HUES6 (cell line): ENCODE data around the gene FBXW8.

Experiments
- H3K27ac ChIP-seq: 2 replicates; pipeline ENCODE4 v1.7.0; 2013; ENCODE audit warnings: low read depth, mild to moderate bottlenecking, low read length, inconsistent platforms
- H3K27me3 ChIP-seq: 2 replicates; pipeline ENCODE4 v1.6.1; 2013; ENCODE audit warnings: low read length; ENCODE audit not compliant: control insufficient read depth, insufficient read depth
- H3K36me3 ChIP-seq: 2 replicates; pipeline ENCODE4 v1.6.1; 2013; ENCODE audit warnings: low read length; ENCODE audit not compliant: control insufficient read depth, insufficient read depth
- H3K4me1 ChIP-seq: 2 replicates; pipeline ENCODE4 v1.6.1; 2013; ENCODE audit warnings: low read length; ENCODE audit not compliant: control insufficient read depth, insufficient read depth
- H3K4me3 ChIP-seq: 2 replicates; pipeline ENCODE4 v1.5.1; 2013; ENCODE audit warnings: low read depth, low read length
- H3K9ac ChIP-seq: one replicate; pipeline ENCODE4 v1.6.1; 2013; ENCODE audit warnings: mild to moderate bottlenecking, low read length
- H3K9me3 ChIP-seq: 2 replicates; pipeline ENCODE4 v1.6.1; 2013; ENCODE audit warnings: low read depth, low read length; ENCODE audit not compliant: control insufficient read depth, insufficient read depth

FBXW8 gene

DNA sequence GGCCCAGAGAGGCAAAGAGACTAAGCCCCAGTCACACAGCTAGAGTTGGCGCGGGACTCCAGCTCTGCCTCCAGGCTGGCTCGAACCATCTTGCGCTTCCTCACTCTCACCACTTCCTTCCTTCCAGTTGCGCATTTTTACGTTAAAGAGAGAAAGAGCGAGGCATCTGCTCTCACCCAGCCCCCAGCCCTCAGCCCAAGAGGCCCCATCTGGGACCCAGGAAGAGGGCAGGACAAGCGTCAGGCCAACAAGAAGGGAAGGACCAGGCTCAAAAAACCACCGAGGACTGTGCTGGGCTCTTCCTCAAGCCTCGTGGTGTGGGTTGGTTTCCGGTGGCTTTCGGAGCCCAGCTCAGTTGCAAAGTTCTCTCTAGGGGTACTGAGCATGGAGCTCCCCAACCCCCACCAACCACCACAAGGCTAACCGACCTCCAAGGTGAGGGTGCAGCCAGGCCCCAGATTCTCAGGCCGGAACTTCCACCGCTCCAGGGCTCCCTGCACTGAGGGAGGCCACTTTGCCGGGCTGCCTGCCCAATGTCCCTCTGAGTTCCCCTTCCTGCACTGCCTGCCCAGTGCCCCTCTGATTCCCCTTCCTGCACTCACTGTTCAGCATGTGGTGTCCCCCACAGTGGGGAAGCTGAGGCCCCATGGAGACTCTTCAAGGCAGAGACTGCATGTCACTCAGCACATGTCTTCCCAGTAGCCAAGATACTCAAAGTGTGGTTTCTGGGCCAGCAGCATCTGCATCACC, 152.6 kb downstream of the FBXW8 start:
- Histone ChIP-seq H3K9ac (no peak overlapping the region), H3K27ac (no peak overlapping the region), H3K4me3 (no peak overlapping the region)

DNA sequence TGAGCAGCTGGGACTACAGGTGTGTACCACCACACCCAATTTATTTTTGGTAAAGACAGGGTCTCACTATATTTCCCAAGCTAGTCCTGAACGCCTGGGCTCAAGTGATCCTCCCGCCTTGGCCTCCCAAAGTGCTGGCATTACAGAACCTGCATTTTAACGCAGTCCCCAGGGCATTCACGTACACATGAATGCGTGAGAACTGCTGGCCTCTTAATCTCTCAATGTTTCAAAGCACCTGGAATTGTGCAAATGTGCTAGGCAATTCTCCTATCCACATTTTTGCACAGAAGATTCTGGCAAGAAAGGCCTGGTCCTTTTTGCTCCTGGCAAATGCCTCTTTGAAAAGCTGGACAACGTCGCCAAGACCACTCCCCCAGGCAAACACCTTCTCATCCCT, 153.3 kb downstream of the FBXW8 start:
- H3K4me1 ChIP-seq = peaks cover 22% of the 10 kb centered on the region
- no peaks in the 10 kb centered on the region for H3K36me3 ChIP-seq
- H3K9me3 ChIP-seq = no peaks in the 10 kb centered on the region
- H3K27me3 ChIP-seq = no peaks in the 10 kb centered on the region; the same call in 1 of the 2 replicates
- H3K27ac ChIP-seq = no peak overlapping the region
- H3K4me3 ChIP-seq = no peak overlapping the region
- H3K9ac ChIP-seq = no peak overlapping the region

More for the DNA sequence above, 152.6 kb downstream of the FBXW8 start:
- Histone ChIP-seq H3K36me3 (no peaks in the 10 kb centered on the region), H3K4me1 (peaks cover 22% of the 10 kb centered on the region), H3K27me3 (no peaks in the 10 kb centered on the region; the same call in 1 of the 2 replicates), H3K9me3 (no peaks in the 10 kb centered on the region)

DNA sequence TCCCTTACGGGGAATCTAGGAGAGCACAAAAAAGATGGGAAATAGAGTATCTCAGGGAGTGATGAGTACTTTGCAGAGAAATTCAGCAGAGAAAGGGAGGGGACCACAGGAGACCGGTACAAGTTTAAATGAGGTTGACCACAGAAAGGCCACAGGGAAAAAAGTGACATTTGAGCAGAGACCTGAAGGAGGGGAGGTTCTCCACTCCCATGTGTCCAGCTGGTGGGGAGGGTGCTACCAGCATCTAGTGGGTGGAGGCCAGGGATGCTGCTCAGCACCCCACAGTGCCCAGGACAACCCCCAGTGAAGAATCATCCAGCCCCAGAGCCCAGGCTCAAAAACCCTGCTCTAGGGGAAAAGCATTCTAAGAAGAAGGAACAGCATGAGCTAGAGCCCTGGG, 153.8 kb downstream of the FBXW8 start:
- no peak overlapping the region for H3K4me3 ChIP-seq
- no peak overlapping the region for H3K27ac ChIP-seq
- H3K9ac ChIP-seq = no peak overlapping the region
- H3K9me3 ChIP-seq = no peaks in the 10 kb centered on the region
- H3K4me1 ChIP-seq = peaks cover 22% of the 10 kb centered on the region
- no peaks in the 10 kb centered on the region for H3K36me3 ChIP-seq
- no peaks in the 10 kb centered on the region; the same call in 1 of the 2 replicates for H3K27me3 ChIP-seq

DNA sequence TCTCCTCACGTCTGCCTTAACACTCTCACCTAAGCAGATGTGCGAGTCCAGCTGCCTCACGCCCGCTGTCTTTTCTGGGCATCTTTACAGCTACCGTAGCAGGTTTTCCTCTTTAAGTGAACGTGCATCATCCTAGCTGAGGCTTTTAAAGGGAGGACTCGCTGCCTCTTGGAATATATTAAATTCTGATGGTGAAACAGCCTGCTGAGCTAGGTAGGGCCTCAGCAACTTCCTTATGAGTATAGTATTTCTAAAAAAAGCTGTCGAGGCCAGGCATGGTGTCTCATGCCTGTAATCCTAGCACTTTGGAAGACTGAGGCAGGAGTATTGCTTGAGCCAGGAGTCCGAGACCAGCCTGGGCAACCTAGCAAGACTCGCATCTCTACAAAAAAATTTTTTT, 156.3 kb downstream of the FBXW8 start:
- no peaks in the 10 kb centered on the region for H3K9me3 ChIP-seq
- peaks cover 18% of the 10 kb centered on the region for H3K4me1 ChIP-seq
- H3K9ac ChIP-seq = no peak overlapping the region
- no peak overlapping the region for H3K4me3 ChIP-seq
- H3K36me3 ChIP-seq = no peaks in the 10 kb centered on the region
- no peaks in the 10 kb centered on the region for H3K27me3 ChIP-seq
- H3K27ac ChIP-seq = no peak overlapping the region

DNA sequence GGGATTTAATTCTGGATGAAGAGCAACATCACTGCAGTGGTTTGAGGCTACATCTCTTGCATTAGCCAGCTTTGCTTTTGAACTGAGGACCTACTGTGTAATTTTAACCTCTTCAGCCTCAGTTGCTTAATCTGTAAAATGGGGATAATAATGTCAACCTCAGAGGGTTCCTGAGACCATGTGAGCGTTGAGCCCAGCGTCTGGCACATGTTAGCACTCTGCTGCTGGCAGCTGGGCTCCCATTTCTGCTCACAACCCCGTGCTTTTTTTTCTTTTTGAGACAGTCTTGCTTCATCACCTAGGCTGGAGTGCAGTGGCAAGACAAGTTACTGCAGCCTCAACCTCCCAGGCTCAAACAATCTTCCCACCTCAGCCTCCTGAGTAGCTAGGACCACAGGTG, 156.9 kb downstream of the FBXW8 start:
- H3K27me3 ChIP-seq = no peaks in the 10 kb centered on the region
- no peak overlapping the region for H3K9ac ChIP-seq
- no peak overlapping the region for H3K4me3 ChIP-seq
- H3K4me1 ChIP-seq = peaks cover 15% of the 10 kb centered on the region
- no peak overlapping the region for H3K27ac ChIP-seq
- H3K9me3 ChIP-seq = no peaks in the 10 kb centered on the region
- H3K36me3 ChIP-seq = no peaks in the 10 kb centered on the region

DNA sequence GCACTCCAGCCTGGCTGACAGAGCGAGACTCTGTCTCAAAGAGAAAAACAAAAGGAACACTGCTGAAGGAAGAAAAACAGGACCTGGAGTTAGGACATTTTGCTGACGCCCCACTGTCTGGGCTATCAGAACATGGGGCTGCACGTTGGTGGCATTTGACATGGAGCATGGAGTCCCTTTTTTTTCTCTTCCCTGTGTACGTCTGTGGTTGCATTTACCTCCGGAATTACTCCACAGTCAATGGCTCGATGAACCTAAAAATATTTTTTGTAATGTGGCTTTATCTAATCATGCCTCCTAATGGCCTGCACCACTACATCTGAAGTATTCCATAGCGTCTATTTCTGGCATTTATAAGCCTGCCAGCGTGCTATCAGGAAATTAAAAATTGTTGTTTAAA, 157.7 kb downstream of the FBXW8 start:
- Histone ChIP-seq H3K27ac (no peak overlapping the region), H3K36me3 (no peaks in the 10 kb centered on the region), H3K9me3 (no peaks in the 10 kb centered on the region), H3K4me3 (no peak overlapping the region), H3K27me3 (no peaks in the 10 kb centered on the region), H3K9ac (no peak overlapping the region), H3K4me1 (peaks cover 7% of the 10 kb centered on the region)

DNA sequence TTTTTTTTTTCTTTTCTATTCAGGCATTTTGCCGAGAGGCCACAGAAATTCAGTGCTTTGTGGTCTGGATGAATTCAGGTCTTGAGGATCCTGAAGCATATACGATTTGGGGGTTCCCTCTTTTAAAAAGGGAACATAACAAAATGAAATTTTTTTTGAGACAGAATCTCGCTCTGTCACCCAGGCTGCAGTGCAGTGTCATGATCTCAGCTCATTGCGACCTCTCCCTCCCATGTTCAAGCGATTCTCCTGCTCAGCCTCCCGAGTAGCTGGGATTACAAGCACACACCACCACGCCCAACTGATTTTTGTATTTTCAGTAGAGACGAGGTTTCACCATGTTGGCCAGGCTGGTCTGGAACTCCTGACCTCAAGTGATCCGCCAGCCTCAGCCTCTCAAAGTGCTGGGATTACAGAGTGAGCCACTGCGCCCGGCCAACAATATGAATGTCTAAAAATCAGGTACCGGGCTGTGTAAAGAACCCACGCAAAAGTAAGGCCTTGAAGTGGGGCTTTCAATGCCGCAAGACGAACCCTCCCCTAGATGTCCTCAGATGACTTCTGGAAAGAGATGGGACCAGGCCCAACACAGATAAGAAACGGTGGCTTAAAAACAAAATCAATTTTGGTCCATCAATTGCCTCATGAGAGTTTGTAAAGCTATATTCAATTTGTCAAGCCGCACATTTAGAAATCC, 158.5 kb downstream of the FBXW8 start:
- Histone ChIP-seq H3K27me3 (no peaks in the 10 kb centered on the region), H3K4me1 (peaks cover 5% of the 10 kb centered on the region; the same call in 1 of the 2 replicates), H3K9ac (no peak overlapping the region), H3K4me3 (no peak overlapping the region), H3K27ac (no peak overlapping the region), H3K36me3 (no peaks in the 10 kb centered on the region), H3K9me3 (no peaks in the 10 kb centered on the region)

DNA sequence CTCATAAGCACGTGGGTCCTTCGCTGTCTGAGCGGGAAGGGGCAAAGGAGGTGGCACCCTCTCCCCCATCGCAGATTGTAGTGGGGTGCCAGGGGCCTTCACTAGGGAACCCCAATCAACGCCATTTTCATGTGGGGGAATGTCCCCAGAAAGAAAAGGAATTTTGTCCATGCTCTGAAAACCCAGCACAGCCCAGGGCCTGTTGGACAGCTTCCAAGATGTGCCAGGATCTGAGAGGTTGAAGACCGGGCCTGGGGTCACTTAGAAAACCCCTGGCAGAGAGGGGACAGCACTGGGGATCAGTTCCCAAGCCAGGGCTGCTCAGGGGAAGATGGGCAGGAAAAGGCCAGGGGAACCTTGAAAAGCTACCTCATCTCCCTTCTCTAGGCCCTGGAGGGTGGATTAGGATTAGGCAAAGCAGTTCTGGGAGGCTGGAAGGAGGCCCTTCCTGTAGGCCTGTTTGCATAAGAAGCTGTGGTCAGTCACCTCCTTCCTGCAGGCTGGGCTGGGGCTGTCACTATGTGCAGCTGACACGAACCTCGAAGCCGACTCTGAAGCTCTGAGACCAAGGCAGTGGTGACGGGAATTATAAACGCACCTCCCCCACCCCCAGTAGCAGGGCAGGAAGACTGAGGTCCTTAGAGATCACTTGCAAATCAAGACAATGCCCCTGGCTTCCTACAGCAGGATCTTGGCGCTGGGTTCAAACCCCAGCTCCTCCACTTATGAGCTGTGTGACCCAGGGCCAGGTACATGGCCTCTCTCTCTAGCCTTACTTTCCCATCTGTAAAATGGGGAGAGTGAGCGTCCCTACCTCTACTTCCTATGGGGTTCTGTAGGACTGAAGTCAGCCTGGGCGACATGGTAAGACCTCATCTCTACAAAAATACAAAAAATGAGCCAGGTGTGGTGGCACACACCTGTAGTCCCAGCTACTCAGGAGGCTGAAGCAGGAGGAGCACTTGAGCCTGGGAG, 159.5 kb downstream of the FBXW8 start:
- Histone ChIP-seq H3K9me3 (no peaks in the 10 kb centered on the region), H3K36me3 (no peaks in the 10 kb centered on the region), H3K9ac (no peak overlapping the region), H3K27ac (no peak overlapping the region), H3K4me1 (peaks cover 5% of the 10 kb centered on the region; the same call in 1 of the 2 replicates), H3K27me3 (no peaks in the 10 kb centered on the region), H3K4me3 (no peak overlapping the region)

DNA sequence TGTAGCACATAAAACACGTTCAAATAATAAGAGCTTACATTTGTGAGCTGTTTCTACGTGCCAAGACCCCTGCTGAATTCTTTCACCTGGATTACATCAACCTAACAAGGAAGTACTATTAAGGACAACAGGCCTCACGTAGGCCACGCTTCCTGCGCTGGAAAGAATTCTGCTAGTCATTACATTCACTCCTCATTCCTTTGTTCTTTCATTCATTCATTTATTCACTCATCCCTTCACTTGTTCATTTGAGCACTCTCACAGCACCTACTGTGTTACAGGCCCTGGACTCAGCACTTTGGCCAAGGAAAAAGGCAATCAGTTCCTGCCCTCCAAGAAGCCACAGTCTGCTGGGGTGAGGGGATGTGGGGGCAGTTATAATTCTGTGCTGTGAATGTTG, 160.3 kb downstream of the FBXW8 start:
- Histone ChIP-seq H3K27ac (no peak overlapping the region), H3K4me1 (peaks cover 5% of the 10 kb centered on the region; the same call in 1 of the 2 replicates), H3K9ac (no peak overlapping the region), H3K27me3 (no peaks in the 10 kb centered on the region), H3K9me3 (no peaks in the 10 kb centered on the region), H3K4me3 (no peak overlapping the region), H3K36me3 (no peaks in the 10 kb centered on the region)

DNA sequence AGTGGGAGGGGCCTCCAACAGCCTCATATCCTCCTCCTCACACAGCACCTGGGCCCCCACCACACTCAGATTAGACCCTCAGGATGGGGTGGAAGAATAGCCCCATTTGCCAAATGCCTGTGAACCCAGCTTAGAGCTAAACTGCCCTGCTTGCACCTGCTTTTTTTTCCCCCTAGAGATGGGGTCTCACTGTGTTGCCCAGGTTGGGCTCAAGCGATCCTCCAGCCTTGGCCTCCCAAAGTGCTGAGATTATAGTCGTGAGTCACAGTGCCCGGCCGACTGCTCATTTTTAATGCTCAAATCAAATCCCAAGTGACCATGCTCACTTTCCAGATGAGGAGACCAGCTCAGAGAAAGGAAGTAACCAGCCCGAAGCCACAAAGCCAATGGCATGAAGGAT, 161.4 kb downstream of the FBXW8 start:
- Histone ChIP-seq H3K4me1 (peaks cover 10% of the 10 kb centered on the region), H3K36me3 (no peaks in the 10 kb centered on the region), H3K4me3 (no peak overlapping the region), H3K9ac (no peak overlapping the region), H3K9me3 (no peaks in the 10 kb centered on the region), H3K27ac (no peak overlapping the region), H3K27me3 (no peaks in the 10 kb centered on the region)
